ENCODE measurements around the gene NR2F6.
"Not testable (repeated sequence)": the region's sequence is repeated elsewhere in the genome, so short reads cannot be mapped to it uniquely, and the experiment has no call there.

NR2F6 gene

GRCh38 chr19:17245535-17245984, at the start of gene NR2F6:
Gene NR2F6 (minus strand): TSS chr19:17245919. CDS start chr19:17245220, 699 bp downstream.
- DNase-seq (ENCODE audit: low spot score) = no peak

- no peak for DNase-seq (ENCODE audit: low spot score)
These were observed 48.6 kb upstream of the NR2F6 start for GRCh38 chr19:17294051-17294891.

- DNase-seq (ENCODE audit: low spot score) = no peak
These were observed 47.9 kb upstream of the NR2F6 start for GRCh38 chr19:17293605-17294004.

GRCh38 chr19:17292301-17293074, 46.8 kb upstream of the NR2F6 start:
- peak; percentile 89 for DNase-seq (ENCODE audit: low spot score)

- peak; percentile 77 for DNase-seq (ENCODE audit: low spot score)
These were observed 43.8 kb upstream of the NR2F6 start for GRCh38 chr19:17289489-17289888.

GRCh38 chr19:17286752-17287151, 41.0 kb upstream of the NR2F6 start:
- no peak for DNase-seq (ENCODE audit: low spot score)

- no peak for DNase-seq (ENCODE audit: low spot score)
These were observed 40.5 kb upstream of the NR2F6 start for GRCh38 chr19:17286263-17286662.

- DNase-seq (ENCODE audit: low spot score) = no peak
These were observed 39.9 kb upstream of the NR2F6 start for GRCh38 chr19:17285415-17286135.

GRCh38 chr19:17283504-17283996, 37.8 kb upstream of the NR2F6 start:
- DNase-seq (ENCODE audit: low spot score) = no peak

- DNase-seq (ENCODE audit: low spot score) = peak; percentile 93
These were observed 36.9 kb upstream of the NR2F6 start for GRCh38 chr19:17282488-17283125.

GRCh38 chr19:17281391-17282304, 35.9 kb upstream of the NR2F6 start, which contains the start of gene ANKLE1:
Gene ANKLE1 (plus strand): TSS chr19:17281901. CDS start chr19:17281921, 20 bp downstream.
- peak; percentile 56 for DNase-seq (ENCODE audit: low spot score)

GRCh38 chr19:17279436-17279835, 33.7 kb upstream of the NR2F6 start:
- DNase-seq (ENCODE audit: low spot score) = no peak

- no peak for DNase-seq (ENCODE audit: low spot score)
These were observed 29.9 kb upstream of the NR2F6 start for GRCh38 chr19:17275441-17276175.

- not testable (repeated sequence) for DNase-seq (ENCODE audit: low spot score)
These were observed 29.2 kb upstream of the NR2F6 start for GRCh38 chr19:17274892-17275291.

GRCh38 chr19:17268754-17269153, 23.0 kb upstream of the NR2F6 start:
- DNase-seq (ENCODE audit: low spot score) = no peak

- peak; percentile 100 for DNase-seq (ENCODE audit: low spot score)
These were observed 21.5 kb upstream of the NR2F6 start, which contains the start of gene BABAM1 for GRCh38 chr19:17266975-17267788. Gene BABAM1 (plus strand): TSS chr19:17267443. CDS start chr19:17268807, 1,364 bp downstream.

- DNase-seq (ENCODE audit: low spot score) = no peak
These were observed 20.9 kb upstream of the NR2F6 start for GRCh38 chr19:17266589-17266974.

GRCh38 chr19:17266026-17266425, 20.3 kb upstream of the NR2F6 start:
- no peak for DNase-seq (ENCODE audit: low spot score)

- no peak for DNase-seq (ENCODE audit: low spot score)
These were observed 18.9 kb upstream of the NR2F6 start, which contains the start of gene USHBP1 for GRCh38 chr19:17264641-17264979. Gene USHBP1 (minus strand): TSS chr19:17264745. CDS start chr19:17264299, 446 bp downstream.

Data from HuH-7 (cell line).